ENCODE measurements around the gene MAPK12.

GRCh38 chr22:50298266-50298637 is 36.8 kb upstream of the MAPK12 start:
- TF ChIP-seq CTCF (IDR thresholded peaks at IDR 0.05) = no peak
- no peak for TF ChIP-seq EP300 (IDR thresholded peaks at IDR 0.05)
- no peak for TF ChIP-seq POLR2A (IDR thresholded peaks at IDR 0.05)
